ENCODE data around the gene SLC28A1. TPM values are rescaled to one million over a fixed set of nuclear protein-coding genes. Genes with fewer than 3 reads are reported as not detected.

The SLC28A1 gene
- total RNA-seq, 1 experiment from 2014 or later: not detected

DNA sequence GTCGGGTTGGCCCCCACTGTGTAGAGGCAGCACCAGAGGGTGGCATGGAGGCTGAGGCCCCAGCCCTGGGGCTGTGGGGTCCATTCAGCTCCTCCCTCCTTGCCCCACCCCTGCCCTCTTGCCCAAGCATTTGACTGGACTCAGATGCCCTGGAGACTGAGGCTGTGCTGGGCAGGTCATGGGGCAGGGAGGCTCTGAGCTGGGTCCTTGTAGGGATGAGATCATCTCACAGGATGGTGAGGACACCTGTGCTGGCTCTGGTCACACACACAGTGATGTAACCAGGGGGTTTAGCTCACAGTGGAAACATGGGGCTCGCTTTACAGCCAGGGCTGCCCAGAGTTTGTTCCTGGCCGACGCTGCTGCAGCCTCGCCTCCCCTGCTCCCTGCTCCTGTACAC is 49.5 kb upstream of the SLC28A1 start:
- H4K20me1 ChIP-seq (ENCODE audit: insufficient read depth): no peaks in the 10 kb centered on the region
- no peak for ATAC-seq
- RAD21 ChIA-PET (ENCODE audit: low non-redundant PET in 1 of 2, low total read pairs in 2 of 2, uncharacterized antibody in 2 of 2, unreplicated experiment in 2 of 2): no interaction called here
- no peak overlapping the region for H3K4me2 ChIP-seq (ENCODE audit: low read length)
- peaks cover 0 to 18% of the 10 kb centered on the region in 2 experiments; a peak in 2 of 4 replicates for H3K4me1 ChIP-seq (ENCODE audit: control insufficient read depth in 1 of 2, insufficient read depth in 2 of 2, low read length in 2 of 2)
- H3K79me2 ChIP-seq (ENCODE audit: insufficient read depth, low read length): no peaks in the 10 kb centered on the region
- POLR2A ChIA-PET: no interaction called here
- BruUV-seq (replicated peaks): no TSS peak
- intact Hi-C loops (cut with micrococcal nuclease): no loop called here
- H3K4me3 ChIP-seq (replicated peaks in 1 of 2; ENCODE audit: low read depth in 1 of 2, low read length in 2 of 2): no peak overlapping the region
- CTCF ChIA-PET: no interaction called here
- no peaks in the 10 kb centered on the region for H3K36me3 ChIP-seq (ENCODE audit: control insufficient read depth in 1 of 2, insufficient read depth in 2 of 2, low read length in 2 of 2)
- no peaks in the 10 kb centered on the region for H3K9me2 ChIP-seq (ENCODE audit: insufficient read depth)
- no peaks in the 10 kb centered on the region for H3K27me3 ChIP-seq (ENCODE audit: insufficient read depth, low read length)
- DNase-seq (ENCODE audit: low read depth, low spot score): no peak
- no peak overlapping the region for H3K9ac ChIP-seq (ENCODE audit: low read length)
- H3K27ac ChIP-seq (ENCODE audit: low read depth, low read length): no peak overlapping the region
- no peak overlapping the region for H2AFZ ChIP-seq (ENCODE audit: low read depth, low read length, poor library complexity, severe bottlenecking)
- TF ChIP-seq SP1 (IDR thresholded peaks at IDR 0.05; ENCODE audit: low read depth): no peak
- TF ChIP-seq, protein P1, sequence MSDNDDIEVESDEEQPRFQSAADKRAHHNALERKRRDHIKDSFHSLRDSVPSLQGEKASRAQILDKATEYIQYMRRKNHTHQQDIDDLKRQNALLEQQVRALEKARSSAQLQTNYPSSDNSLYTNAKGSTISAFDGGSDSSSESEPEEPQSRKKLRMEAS (IDR thresholded peaks at IDR 0.05): no peak
- TF ChIP-seq, protein P2, sequence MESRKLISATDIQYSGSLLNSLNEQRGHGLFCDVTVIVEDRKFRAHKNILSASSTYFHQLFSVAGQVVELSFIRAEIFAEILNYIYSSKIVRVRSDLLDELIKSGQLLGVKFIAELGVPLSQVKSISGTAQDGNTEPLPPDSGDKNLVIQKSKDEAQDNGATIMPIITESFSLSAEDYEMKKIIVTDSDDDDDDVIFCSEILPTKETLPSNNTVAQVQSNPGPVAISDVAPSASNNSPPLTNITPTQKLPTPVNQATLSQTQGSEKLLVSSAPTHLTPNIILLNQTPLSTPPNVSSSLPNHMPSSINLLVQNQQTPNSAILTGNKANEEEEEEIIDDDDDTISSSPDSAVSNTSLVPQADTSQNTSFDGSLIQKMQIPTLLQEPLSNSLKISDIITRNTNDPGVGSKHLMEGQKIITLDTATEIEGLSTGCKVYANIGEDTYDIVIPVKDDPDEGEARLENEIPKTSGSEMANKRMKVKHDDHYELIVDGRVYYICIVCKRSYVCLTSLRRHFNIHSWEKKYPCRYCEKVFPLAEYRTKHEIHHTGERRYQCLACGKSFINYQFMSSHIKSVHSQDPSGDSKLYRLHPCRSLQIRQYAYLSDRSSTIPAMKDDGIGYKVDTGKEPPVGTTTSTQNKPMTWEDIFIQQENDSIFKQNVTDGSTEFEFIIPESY (IDR thresholded peaks at IDR 0.05; ENCODE audit: extremely low read depth, insufficient replicate concordance, low read length): no peak
- no peak for TF ChIP-seq TCF7L2 (IDR thresholded peaks at IDR 0.05; ENCODE audit: borderline replicate concordance, extremely low read depth, insufficient read depth, insufficient read length)
- no peak for TF ChIP-seq CBX3 (IDR thresholded peaks at IDR 0.05; ENCODE audit: low read depth)
- no peak for TF ChIP-seq CTCF (IDR thresholded peaks at IDR 0.05 in 2 of 3, conservative IDR thresholded peaks at IDR 0.05 in 1 of 3; ENCODE audit: borderline replicate concordance in 1 of 3, insufficient read depth in 1 of 3, low read depth in 2 of 3, low read length in 2 of 3)
- no peak for TF ChIP-seq ZFX (IDR thresholded peaks at IDR 0.05)
- TF ChIP-seq ZNF274 (IDR thresholded peaks at IDR 0.05; ENCODE audit: low read depth, low read length): no peak
- TF ChIP-seq POLR2AphosphoS5 (IDR thresholded peaks at IDR 0.05; ENCODE audit: low read depth, low read length): no peak
- TF ChIP-seq JUND (IDR thresholded peaks at IDR 0.05): no peak
- H3K9me3 ChIP-seq (ENCODE audit: control insufficient read depth in 1 of 2, insufficient read depth in 1 of 2, low read depth in 1 of 2, low read length in 2 of 2): no peaks in the 10 kb centered on the region
